ENCODE measurements around the gene IL37. TPM values are rescaled to one million over a fixed set of nuclear protein-coding genes. Genes with fewer than 3 reads are reported as not detected.

The IL37 gene
- total and polyA plus RNA-seq, 2 donors from 2014 or later, result not detected

GRCh38 chr2:112959109-112959812, 48.3 kb downstream of the IL37 start:
- peak in 1 of 5 donors; percentile 34 for DNase-seq
- H3K9ac ChIP-seq (ENCODE audit: low read length in 3 of 3), result no peak overlapping the region
- FAIRE-seq, result no peak
- H3K27me3 ChIP-seq (ENCODE audit: control insufficient read depth, insufficient read depth, low read length), result no peaks in the 10 kb centered on the region
- H3K36me3 ChIP-seq (ENCODE audit: control insufficient read depth in 2 of 3, insufficient read depth in 3 of 3, low read length in 3 of 3), result no peaks in the 10 kb centered on the region
- intact Hi-C loops (cut with DNase I), result no loop called here
- no peak for TF ChIP-seq CTCF (IDR thresholded peaks at IDR 0.05; ENCODE audit: borderline replicate concordance, extremely low read depth, insufficient read depth)
- no peak overlapping the region for H3K27ac ChIP-seq (ENCODE audit: low read depth in 2 of 2, low read length in 2 of 2)
- no peaks in the 10 kb centered on the region for H3K9me3 ChIP-seq (ENCODE audit: control insufficient read depth in 2 of 3, insufficient read depth in 1 of 3, low read length in 3 of 3)
- H3K4me3 ChIP-seq (ENCODE audit: low read length in 3 of 3), result no peak overlapping the region
- H3K4me1 ChIP-seq (ENCODE audit: control insufficient read depth in 2 of 3, insufficient read depth in 2 of 3, low read depth in 1 of 3, low read length in 3 of 3), result no peaks in the 10 kb centered on the region

GRCh38 chr2:112960230-112960825, 49.4 kb downstream of the IL37 start:
- no peak overlapping the region for H3K9ac ChIP-seq (ENCODE audit: low read length in 3 of 3)
- H3K4me3 ChIP-seq (ENCODE audit: low read length in 3 of 3), result no peak overlapping the region
- DNase-seq, result no peak
- H3K36me3 ChIP-seq (ENCODE audit: control insufficient read depth in 2 of 3, insufficient read depth in 3 of 3, low read length in 3 of 3), result no peaks in the 10 kb centered on the region
- no peak overlapping the region for H3K27ac ChIP-seq (ENCODE audit: low read depth in 2 of 2, low read length in 2 of 2)
- no peak for FAIRE-seq
- TF ChIP-seq CTCF (IDR thresholded peaks at IDR 0.05; ENCODE audit: borderline replicate concordance, extremely low read depth, insufficient read depth), result no peak
- no peaks in the 10 kb centered on the region for H3K4me1 ChIP-seq (ENCODE audit: control insufficient read depth in 2 of 3, insufficient read depth in 2 of 3, low read depth in 1 of 3, low read length in 3 of 3)
- no peaks in the 10 kb centered on the region for H3K27me3 ChIP-seq (ENCODE audit: control insufficient read depth, insufficient read depth, low read length)
- H3K9me3 ChIP-seq (ENCODE audit: control insufficient read depth in 2 of 3, insufficient read depth in 1 of 3, low read length in 3 of 3), result no peaks in the 10 kb centered on the region
- intact Hi-C loops (cut with DNase I), result no loop called here

GRCh38 chr2:112962308-112963175, 51.6 kb downstream of the IL37 start:
- FAIRE-seq (no peak), DNase-seq (no peak)
- intact Hi-C loops (cut with DNase I), result no loop called here
- H3K9ac ChIP-seq (ENCODE audit: low read length in 3 of 3), result no peak overlapping the region
- no peaks in the 10 kb centered on the region for H3K4me1 ChIP-seq (ENCODE audit: control insufficient read depth in 2 of 3, insufficient read depth in 2 of 3, low read depth in 1 of 3, low read length in 3 of 3)
- no peaks in the 10 kb centered on the region for H3K36me3 ChIP-seq (ENCODE audit: control insufficient read depth in 2 of 3, insufficient read depth in 3 of 3, low read length in 3 of 3)
- TF ChIP-seq CTCF (IDR thresholded peaks at IDR 0.05; ENCODE audit: borderline replicate concordance, extremely low read depth, insufficient read depth), result no peak
- no peak overlapping the region for H3K27ac ChIP-seq (ENCODE audit: low read depth in 2 of 2, low read length in 2 of 2)
- H3K27me3 ChIP-seq (ENCODE audit: control insufficient read depth, insufficient read depth, low read length), result no peaks in the 10 kb centered on the region
- H3K9me3 ChIP-seq (ENCODE audit: control insufficient read depth in 2 of 3, insufficient read depth in 1 of 3, low read length in 3 of 3), result no peaks in the 10 kb centered on the region
- no peak overlapping the region for H3K4me3 ChIP-seq (ENCODE audit: low read length in 3 of 3)
